ENCODE results near the gene JTB. TPM values are rescaled to one million over a fixed set of nuclear protein-coding genes. Genes with fewer than 3 reads are reported as not detected.

JTB gene
- total and polyA plus RNA-seq, 7 donors = 87.6 to 266 (median 118) TPM

- DNase-seq = no peak
- intact Hi-C loops (cut with DNase I) = no loop called here
- peak overlapping the region; percentile 83 for H3K4me3 ChIP-seq
Observed at GRCh38 chr1:153978274-153978909, 918 bp upstream of the JTB start.

GRCh38 chr1:153976819-153977249 lies 640 bp downstream of the JTB start:
- no peaks in the 10 kb centered on the region for H3K27me3 ChIP-seq (ENCODE audit: insufficient read depth in 3 of 3, low read length in 2 of 3)
- H3K4me1 ChIP-seq = peaks cover 20% of the 10 kb centered on the region
- peaks cover 0 to 53% of the 10 kb centered on the region in 2 donors for H3K36me3 ChIP-seq (ENCODE audit: insufficient read depth in 1 of 2, low read depth in 1 of 2)
- no peak for TF ChIP-seq CTCF (IDR thresholded peaks at IDR 0.05)
- H3K4me3 ChIP-seq = peak overlapping the region; percentile 83
- H3K27ac ChIP-seq = peak overlapping the region; percentile 94
- intact Hi-C loops (cut with DNase I) = no loop called here
- peak in 3 of 4 donors; percentile 6 to 21 (median 9) for ATAC-seq
- no peaks in the 10 kb centered on the region for H3K9me3 ChIP-seq
- no peak for DNase-seq
- WGBS, 3 donors = 1 to 2% (median 2%) methylated on average over 15 to 16 of the region's 16 CpGs

More at GRCh38 chr1:153978274-153978909, 918 bp upstream of the JTB start:
- Histone ChIP-seq H3K27ac (peak overlapping the region; percentile 94), H3K27me3 (ENCODE audit: insufficient read depth in 3 of 3, low read length in 2 of 3) (no peaks in the 10 kb centered on the region), H3K9me3 (no peaks in the 10 kb centered on the region), H3K36me3 (ENCODE audit: insufficient read depth in 1 of 2, low read depth in 1 of 2) (peaks cover 0 to 51% of the 10 kb centered on the region in 2 donors), H3K4me1 (peaks cover 20% of the 10 kb centered on the region)
- TF ChIP-seq CTCF (IDR thresholded peaks at IDR 0.05) = no peak
- no peak for ATAC-seq
- 67 to 73% (median 70%) methylated on average over 9 of the region's 9 CpGs for WGBS, 3 donors

GRCh38 chr1:153973525-153973924 lies 3.9 kb downstream of the JTB start:
- DNase-seq = no peak
- ATAC-seq = no peak
- peaks cover 0 to 43% of the 10 kb centered on the region in 2 donors for H3K36me3 ChIP-seq (ENCODE audit: insufficient read depth in 1 of 2, low read depth in 1 of 2)
- peaks cover 15% of the 10 kb centered on the region for H3K4me1 ChIP-seq
- H3K9me3 ChIP-seq = no peaks in the 10 kb centered on the region
- H3K27ac ChIP-seq = no peak overlapping the region
- intact Hi-C loops (cut with DNase I) = no loop called here
- TF ChIP-seq CTCF (IDR thresholded peaks at IDR 0.05) = no peak
- no peaks in the 10 kb centered on the region for H3K27me3 ChIP-seq (ENCODE audit: insufficient read depth in 3 of 3, low read length in 2 of 3)
- WGBS, 3 donors = 64 to 80% (median 65%) methylated on average over 7 of the region's 7 CpGs
- H3K4me3 ChIP-seq = no peak overlapping the region

- Histone ChIP-seq H3K4me3 (no peak overlapping the region), H3K27me3 (ENCODE audit: insufficient read depth in 3 of 3, low read length in 2 of 3) (no peaks in the 10 kb centered on the region), H3K27ac (no peak overlapping the region), H3K4me1 (peaks cover 11% of the 10 kb centered on the region), H3K36me3 (ENCODE audit: insufficient read depth in 1 of 2, low read depth in 1 of 2) (peaks cover 0 to 43% of the 10 kb centered on the region in 2 donors), H3K9me3 (no peaks in the 10 kb centered on the region)
- no peak for TF ChIP-seq CTCF (IDR thresholded peaks at IDR 0.05)
- no peak for DNase-seq
- intact Hi-C loops (cut with DNase I) = no loop called here
- no peak for ATAC-seq
- 86 to 95% (median 88%) methylated on average over 3 of the region's 3 CpGs for WGBS, 3 donors
Observed at GRCh38 chr1:153973071-153973470, 4.4 kb downstream of the JTB start.

GRCh38 chr1:153970346-153970745 lies 7.1 kb downstream of the JTB start:
- 85 to 91% (median 86%) methylated on average over 2 of the region's 2 CpGs for WGBS, 3 donors
- ATAC-seq (no peak), DNase-seq (no peak)
- Histone ChIP-seq H3K4me1 (peaks cover 11% of the 10 kb centered on the region), H3K27ac (no peak overlapping the region), H3K9me3 (no peaks in the 10 kb centered on the region), H3K4me3 (no peak overlapping the region), H3K27me3 (ENCODE audit: insufficient read depth in 3 of 3, low read length in 2 of 3) (no peaks in the 10 kb centered on the region), H3K36me3 (ENCODE audit: insufficient read depth in 1 of 2, low read depth in 1 of 2) (peaks cover 0 to 32% of the 10 kb centered on the region in 2 donors)
- intact Hi-C loops (cut with DNase I) = no loop called here
- no peak for TF ChIP-seq CTCF (IDR thresholded peaks at IDR 0.05)
